Measurements from ENCODE around the gene DCST2. TPM values are rescaled to one million over a fixed set of nuclear protein-coding genes. Genes with fewer than 3 reads are reported as not detected.

Gene DCST2
- total and polyA plus RNA-seq, 9 of the 15 experiments (the other 6 are each of a cell fraction or from before 2014, with no cell fraction given), result 0.09 to 0.49 (median 0.11) TPM; not detected in 3

- TF ChIP-seq ZBTB12 (CRISPR knock-in tag; IDR thresholded peaks at IDR 0.05), result no peak
These were observed 40.6 kb downstream of the DCST2 start (continued) for GRCh38 chr1:154992721-154993571.

- CTCF ChIA-PET (ENCODE audit: low intra/inter-chr PET ratio), result no interaction called here
These were observed 43.3 kb downstream of the DCST2 start for GRCh38 chr1:154990276-154990675.

More at GRCh38 chr1:154990276-154990675, 43.3 kb downstream of the DCST2 start:
- Histone ChIP-seq H3K4me2 (ENCODE audit: insufficient read depth, low read length) (no peak overlapping the region), H3K27me3 (ENCODE audit: control insufficient read depth in 2 of 2, insufficient read depth in 2 of 2, low read length in 2 of 2) (no peaks in the 10 kb centered on the region), H4K20me1 (replicated peaks; ENCODE audit: control insufficient read depth, insufficient read depth, low read length) (no peaks in the 10 kb centered on the region; the same call in 1 of the 2 replicates), H3K9ac (ENCODE audit: insufficient read depth in 1 of 2, low read depth in 2 of 2, low read length in 2 of 2) (peak overlapping the region in 1 of 2 experiments; percentile 59; a peak in 1 of 4 replicates), H3K9me3 (replicated peaks; ENCODE audit: control insufficient read depth, insufficient read depth, low read depth, low read length) (no peaks in the 10 kb centered on the region), H2AFZ (ENCODE audit: low read depth, low read length) (no peak overlapping the region), H3K27ac (ENCODE audit: extremely low read depth, low read depth, low read length) (no peak overlapping the region; the same call in 2 of the 3 replicates), H3K79me2 (ENCODE audit: control insufficient read depth, insufficient read depth, low read length) (peaks cover 41% of the 10 kb centered on the region), H3K9me1 (ENCODE audit: control insufficient read depth, insufficient read depth, low read length) (peaks cover 6% of the 10 kb centered on the region), H3K4me1 (replicated peaks in 1 of 2; ENCODE audit: control insufficient read depth in 2 of 2, insufficient read depth in 2 of 2, low read length in 2 of 2) (peaks cover 28 to 47% of the 10 kb centered on the region in 2 experiments), H3K4me3 (no peak overlapping the region), H3K36me3 (ENCODE audit: control insufficient read depth, insufficient read depth, low read length) (peaks cover 58% of the 10 kb centered on the region)
- in situ Hi-C loops (cut with MboI) (no loop called here), intact Hi-C loops (cut with micrococcal nuclease) (no loop called here)
- FAIRE-seq (no peak), ATAC-seq (no peak), DNase-seq (ENCODE audit: extremely low read depth in 1 of 4, low spot score in 3 of 4) (no peak)
- POLR2A ChIA-PET, result interaction anchor here (0.7 to 2.8 kb wide), 3 partner anchors 9 to 14 kb away, joined by 4 to 21 read pairs (median 4); no protein-coding TSS in a partner anchor
- WGBS (ENCODE audit: insufficient coverage, low coverage, missing lambda C conversion rate), result 94% methylated on average over 8 of the region's 8 CpGs
- TF ChIP-seq ADNP (tag; IDR thresholded peaks at IDR 0.05) (no peak), POLR2G (IDR thresholded peaks at IDR 0.05; ENCODE audit: low read depth, low read length) (peak; percentile 41; the same call in 1 of the 2 replicates)
- no TSS peak for BruUV-seq (replicated peaks)

Measured in K562 (cell line).